Testis (tissue), 3 donors: ENCODE measurements around the gene MPZL2. TPM values are rescaled to one million over a fixed set of nuclear protein-coding genes. Genes with fewer than 3 reads are reported as not detected.

Source experiments
- DNase-seq: peaks from one replicate; pipeline ENCODE4 v3.0.0-alpha.2; 2019
- H3K27ac ChIP-seq, 2 donors: fragments of 200-600 bp; sonication (generic); one replicate each; pipeline ENCODE4 v1.5.1; 2019
- H3K27me3 ChIP-seq: fragments of 200-600 bp; sonication (generic); one replicate; pipeline ENCODE4 v1.5.1; 2019
- H3K36me3 ChIP-seq: fragments of 200-600 bp; sonication (generic); one replicate; pipeline ENCODE4 v1.5.1; 2017; ENCODE audit warnings: low read depth; ENCODE audit errors: missing control alignments
- H3K4me1 ChIP-seq: fragments of 200-600 bp; sonication (generic); one replicate; pipeline ENCODE4 v1.5.1; 2019
- H3K4me3 ChIP-seq, 2 donors: fragments of 200-600 bp; sonication (generic); one replicate each; pipeline ENCODE4 v1.5.1; 2017 to 2019
- H3K9me3 ChIP-seq: fragments of 200-600 bp; sonication (generic); one replicate; pipeline ENCODE4 v1.5.1; 2017
- POLR2A ChIP-seq: fragments of 450-650 bp; IDR thresholded peaks from one replicate; pipeline ENCODE4 v1.6.1; 2017; ENCODE audit warnings: antibody characterized with exemption, mild to moderate bottlenecking, moderate library complexity
- WGBS, 2 donors: methylation state at CpG; one replicate each; pipeline ENCODE4 v1.1.5; 2018; 5-methylcytosine and 5-hydroxymethylcytosine counted together
- intact Hi-C: fragments of 100-400 bp; cut with DNase I; formaldehyde crosslinking; loops from one replicate; pipeline ENCODE4 v1.15.1; 2023; ENCODE audit warnings: low total_unique reads
- polyA plus RNA-seq: library from polyadenylated mRNA; stranded (reverse); fragments of 350-450 nt; fragmentation: Illumina TruSeq; extraction: RNeasy Lipid Tissue Mini Kit (QIAGEN cat#74804); gene quantifications from one replicate; pipeline ENCODE4 v1.2.3, GENCODE V29; 2014; ENCODE audit warnings: low read depth, low replicate concordance; ENCODE audit not compliant: insufficient read depth
- total RNA-seq, 2 donors: library from RNA; depleted of rRNA; stranded (reverse); fragments of >200 nt; gene quantifications; one replicate each; pipeline ENCODE4 v1.2.3, GENCODE V29; 2016
- TF ChIP-seq, protein P1 (sequence below), 3 experiments: fragments of 450-650 bp in 2 of 3; fragments of 200-600 bp in 1 of 3; sonication (generic) in 1 of 3; IDR thresholded peaks; one replicate each; pipeline ENCODE4 v1.5.1; 2016 to 2019; ENCODE audit warnings: antibody characterized with exemption in 3 of 3, mild to moderate bottlenecking in 2 of 3, moderate library complexity in 1 of 3

MPZL2 gene
- total and polyA plus RNA-seq, 3 donors from 2014 or later = 1.7 to 4.2 (median 3.0) TPM

GRCh38 chr11:118295199-118295598 is 31.1 kb upstream of the MPZL2 start:
- H3K27ac ChIP-seq = no peak overlapping the region
- intact Hi-C loops = no loop called here
- TF ChIP-seq POLR2A = no peak
- TF ChIP-seq, protein P1, sequence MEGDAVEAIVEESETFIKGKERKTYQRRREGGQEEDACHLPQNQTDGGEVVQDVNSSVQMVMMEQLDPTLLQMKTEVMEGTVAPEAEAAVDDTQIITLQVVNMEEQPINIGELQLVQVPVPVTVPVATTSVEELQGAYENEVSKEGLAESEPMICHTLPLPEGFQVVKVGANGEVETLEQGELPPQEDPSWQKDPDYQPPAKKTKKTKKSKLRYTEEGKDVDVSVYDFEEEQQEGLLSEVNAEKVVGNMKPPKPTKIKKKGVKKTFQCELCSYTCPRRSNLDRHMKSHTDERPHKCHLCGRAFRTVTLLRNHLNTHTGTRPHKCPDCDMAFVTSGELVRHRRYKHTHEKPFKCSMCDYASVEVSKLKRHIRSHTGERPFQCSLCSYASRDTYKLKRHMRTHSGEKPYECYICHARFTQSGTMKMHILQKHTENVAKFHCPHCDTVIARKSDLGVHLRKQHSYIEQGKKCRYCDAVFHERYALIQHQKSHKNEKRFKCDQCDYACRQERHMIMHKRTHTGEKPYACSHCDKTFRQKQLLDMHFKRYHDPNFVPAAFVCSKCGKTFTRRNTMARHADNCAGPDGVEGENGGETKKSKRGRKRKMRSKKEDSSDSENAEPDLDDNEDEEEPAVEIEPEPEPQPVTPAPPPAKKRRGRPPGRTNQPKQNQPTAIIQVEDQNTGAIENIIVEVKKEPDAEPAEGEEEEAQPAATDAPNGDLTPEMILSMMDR (IDR thresholded peaks at IDR 0.05) = no peak
- no peaks in the 10 kb centered on the region for H3K4me1 ChIP-seq
- H3K4me3 ChIP-seq = no peak overlapping the region
- no peaks in the 10 kb centered on the region for H3K27me3 ChIP-seq
- no peaks in the 10 kb centered on the region for H3K9me3 ChIP-seq
- no peak for DNase-seq
- H3K36me3 ChIP-seq = no peaks in the 10 kb centered on the region
- 75 to 82% methylated on average over 5 of the region's 5 CpGs for WGBS, 2 donors

DNA sequence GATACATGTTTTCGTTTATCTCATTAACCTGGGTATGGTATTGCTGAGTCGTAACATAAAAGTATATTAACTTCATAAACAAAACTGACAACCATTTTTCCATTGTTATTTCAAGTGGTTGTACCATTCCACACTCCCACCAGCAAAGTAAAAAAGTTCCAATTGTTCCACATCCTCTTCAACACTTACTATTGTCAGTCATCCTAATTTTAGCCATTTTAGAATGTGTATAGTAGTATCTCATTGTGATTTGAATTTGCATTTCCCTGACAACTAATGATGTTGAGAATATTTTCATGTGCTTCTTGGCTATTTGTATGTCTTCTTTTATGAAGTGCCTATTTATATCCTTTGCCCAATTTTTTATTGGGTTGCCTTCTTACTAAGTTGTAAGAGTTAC is 30.0 kb upstream of the MPZL2 start:
- DNase-seq = no peak
- 85 to 92% methylated on average over 2 of the region's 2 CpGs for WGBS, 2 donors
- intact Hi-C loops = no loop called here
- H3K27ac ChIP-seq = no peak overlapping the region
- TF ChIP-seq, protein P1 (IDR thresholded peaks at IDR 0.05) = no peak
- no peaks in the 10 kb centered on the region for H3K27me3 ChIP-seq
- H3K36me3 ChIP-seq = no peaks in the 10 kb centered on the region
- H3K4me3 ChIP-seq = no peak overlapping the region
- no peaks in the 10 kb centered on the region for H3K9me3 ChIP-seq
- H3K4me1 ChIP-seq = no peaks in the 10 kb centered on the region

DNA sequence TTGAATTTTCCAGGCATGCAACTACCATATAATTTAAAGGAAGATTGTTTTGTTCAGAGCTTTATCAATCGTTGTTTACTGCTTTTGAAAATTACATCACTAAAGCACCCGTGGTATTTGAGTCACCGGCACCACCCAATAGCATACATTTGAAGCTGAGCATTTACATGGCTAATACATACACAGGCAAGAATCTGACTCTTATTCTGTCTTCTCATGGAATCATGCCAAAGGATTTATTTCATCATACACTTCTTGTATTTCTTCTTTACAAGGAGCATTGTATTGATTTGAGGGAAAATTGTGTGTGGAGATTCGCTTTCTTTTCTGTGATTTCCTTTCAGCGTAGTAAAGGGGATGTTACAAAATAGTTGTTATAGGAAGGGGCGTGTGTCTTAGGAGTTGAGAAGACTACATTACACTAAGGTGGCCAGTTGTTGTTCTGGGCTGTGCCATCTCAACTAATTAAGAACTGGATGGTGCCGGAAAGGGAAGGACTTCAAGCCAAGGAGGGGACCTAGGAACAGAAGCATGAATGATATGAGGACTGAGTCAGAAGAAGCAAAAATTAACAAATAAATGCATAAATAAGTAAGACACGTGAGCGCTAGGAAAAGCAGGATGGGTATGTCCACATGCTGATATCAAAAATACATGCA is 27.5 kb upstream of the MPZL2 start:
- WGBS, 2 donors = 78 to 81% methylated on average over 9 of the region's 9 CpGs
- H3K27me3 ChIP-seq = no peaks in the 10 kb centered on the region
- H3K4me3 ChIP-seq = no peak overlapping the region
- no peak for DNase-seq
- intact Hi-C loops = no loop called here
- no peaks in the 10 kb centered on the region for H3K9me3 ChIP-seq
- no peaks in the 10 kb centered on the region for H3K4me1 ChIP-seq
- TF ChIP-seq, protein P1 (IDR thresholded peaks at IDR 0.05) = no peak
- no peak for TF ChIP-seq POLR2A
- H3K36me3 ChIP-seq = no peaks in the 10 kb centered on the region
- no peak overlapping the region for H3K27ac ChIP-seq

DNA sequence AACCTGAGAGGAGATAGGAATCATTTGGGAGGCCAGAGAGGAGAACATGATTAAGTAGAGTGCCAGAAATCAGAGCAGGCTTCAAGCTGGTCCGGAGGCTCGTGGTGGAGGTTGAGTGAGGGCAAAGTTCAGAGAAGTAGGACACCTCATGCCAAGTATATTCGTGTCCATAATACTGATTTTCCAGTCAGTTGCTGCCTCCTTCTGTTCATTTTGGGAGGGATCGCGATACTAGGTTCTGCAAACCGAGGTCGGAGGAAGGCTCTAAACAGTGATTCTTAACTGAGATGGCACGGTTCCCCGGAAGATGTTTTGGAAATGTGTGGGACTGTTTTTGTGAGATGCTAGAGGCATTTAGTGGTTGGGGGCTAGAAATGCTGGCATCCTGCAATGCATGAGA is 26.8 kb upstream of the MPZL2 start:
- Histone ChIP-seq H3K4me1 (no peaks in the 10 kb centered on the region), H3K4me3 (no peak overlapping the region), H3K36me3 (no peaks in the 10 kb centered on the region), H3K27ac (no peak overlapping the region), H3K9me3 (no peaks in the 10 kb centered on the region), H3K27me3 (no peaks in the 10 kb centered on the region)
- no peak for TF ChIP-seq POLR2A
- TF ChIP-seq, protein P1 (IDR thresholded peaks at IDR 0.05) = no peak
- intact Hi-C loops = no loop called here
- 39% methylated on average over 9 of the region's 9 CpGs for WGBS, 2 donors
- DNase-seq = peak; percentile 19

- Histone ChIP-seq H3K27me3 (no peaks in the 10 kb centered on the region), H3K36me3 (no peaks in the 10 kb centered on the region), H3K4me3 (no peak overlapping the region), H3K9me3 (no peaks in the 10 kb centered on the region), H3K27ac (no peak overlapping the region), H3K4me1 (no peaks in the 10 kb centered on the region)
- intact Hi-C loops = no loop called here
- TF ChIP-seq, protein P1 (IDR thresholded peaks at IDR 0.05) = no peak
- no peak for TF ChIP-seq POLR2A
- DNase-seq = no peak
Observed at GRCh38 chr11:118289401-118289800, 25.3 kb upstream of the MPZL2 start.
